ENCODE data around the gene DBT.

GRCh38 chr1:100265931-100266740, 16.5 kb upstream of the DBT start, which contains the start of gene RTCA:
- TF ChIP-seq, protein P1, sequence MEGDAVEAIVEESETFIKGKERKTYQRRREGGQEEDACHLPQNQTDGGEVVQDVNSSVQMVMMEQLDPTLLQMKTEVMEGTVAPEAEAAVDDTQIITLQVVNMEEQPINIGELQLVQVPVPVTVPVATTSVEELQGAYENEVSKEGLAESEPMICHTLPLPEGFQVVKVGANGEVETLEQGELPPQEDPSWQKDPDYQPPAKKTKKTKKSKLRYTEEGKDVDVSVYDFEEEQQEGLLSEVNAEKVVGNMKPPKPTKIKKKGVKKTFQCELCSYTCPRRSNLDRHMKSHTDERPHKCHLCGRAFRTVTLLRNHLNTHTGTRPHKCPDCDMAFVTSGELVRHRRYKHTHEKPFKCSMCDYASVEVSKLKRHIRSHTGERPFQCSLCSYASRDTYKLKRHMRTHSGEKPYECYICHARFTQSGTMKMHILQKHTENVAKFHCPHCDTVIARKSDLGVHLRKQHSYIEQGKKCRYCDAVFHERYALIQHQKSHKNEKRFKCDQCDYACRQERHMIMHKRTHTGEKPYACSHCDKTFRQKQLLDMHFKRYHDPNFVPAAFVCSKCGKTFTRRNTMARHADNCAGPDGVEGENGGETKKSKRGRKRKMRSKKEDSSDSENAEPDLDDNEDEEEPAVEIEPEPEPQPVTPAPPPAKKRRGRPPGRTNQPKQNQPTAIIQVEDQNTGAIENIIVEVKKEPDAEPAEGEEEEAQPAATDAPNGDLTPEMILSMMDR (IDR thresholded peaks at IDR 0.05), result no peak
- TF ChIP-seq POLR2AphosphoS5 (IDR thresholded peaks at IDR 0.05), result peak; percentile 81 to 94 (median 88)

All from stomach (tissue), 4 donors.